NOMO-1 treated with DMSO at 0.1 percent for 48 hours (cell line): ENCODE measurements around the gene CYP17A1.
A peak's percentile ranks its signal among the peaks of the same experiment; 100 is the strongest.
"Not testable (repeated sequence)": the region's sequence is repeated elsewhere in the genome, so short reads cannot be mapped to it uniquely, and the experiment has no call there.

Experiments
- DNase-seq: peaks from one replicate; lab custom pipeline; 2025; ENCODE audit not compliant: unreplicated experiment; lab: John Stamatoyannopoulos, UW

Gene CYP17A1

DNA sequence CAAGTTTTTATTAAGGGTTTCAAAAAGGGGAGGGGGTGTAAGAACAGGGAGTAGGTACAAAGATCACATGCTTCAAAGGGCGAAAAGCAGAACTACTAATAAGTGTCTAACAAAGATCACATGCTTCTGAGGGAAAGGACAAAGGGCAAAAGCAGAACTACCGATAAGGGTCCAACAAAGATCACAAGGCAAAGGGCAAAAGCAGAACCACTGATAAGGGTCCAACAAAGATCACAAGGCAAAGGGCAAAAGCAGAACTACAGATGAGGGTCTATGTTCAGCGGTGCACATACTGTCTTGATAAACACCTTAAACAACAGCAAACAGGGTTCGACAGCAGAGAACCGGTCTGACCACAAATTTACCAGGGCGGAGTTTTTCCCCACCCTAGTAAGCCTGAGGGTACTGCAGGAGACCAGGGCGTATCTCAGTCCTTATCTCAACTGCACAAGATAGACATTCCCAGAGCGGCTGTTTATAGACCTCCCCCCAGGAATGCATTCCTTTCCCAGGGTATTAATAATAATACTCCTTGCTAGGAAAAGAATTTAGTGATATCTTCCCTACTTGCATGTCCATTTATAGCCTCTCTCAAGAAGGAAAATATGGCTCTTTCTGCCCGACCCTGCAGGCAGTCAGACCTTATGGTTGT is 1.2 kb upstream of the CYP17A1 start:
- not testable (repeated sequence) for DNase-seq

- DNase-seq = peak; percentile 72
Observed at GRCh38 chr10:102835007-102835482, 2.2 kb downstream of the CYP17A1 start.

DNA sequence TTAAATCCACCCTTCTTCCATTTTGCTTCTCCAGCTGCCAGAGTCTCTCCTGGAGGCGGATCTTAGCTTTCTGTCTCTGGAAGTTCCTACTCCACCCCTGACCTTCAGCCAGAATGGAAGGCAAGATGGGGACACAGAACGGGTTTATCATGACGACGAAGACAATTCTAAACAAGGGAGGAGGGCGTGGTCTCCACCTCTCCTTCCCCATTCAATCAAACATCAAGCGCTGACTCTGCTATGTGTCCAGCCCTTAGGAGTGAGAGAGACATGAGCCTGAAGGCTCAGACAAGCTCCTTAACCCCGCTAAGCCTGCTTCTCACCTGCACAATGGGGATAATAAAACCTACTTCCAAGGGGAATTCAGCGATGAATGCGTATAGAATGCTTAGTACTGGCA is 3.1 kb downstream of the CYP17A1 start:
- no peak for DNase-seq

GRCh38 chr10:102832987-102833386 is 4.2 kb downstream of the CYP17A1 start:
- DNase-seq = no peak

- DNase-seq = no peak
Observed at GRCh38 chr10:102832248-102832647, 5.0 kb downstream of the CYP17A1 start.

- DNase-seq = no peak
Observed at GRCh38 chr10:102831322-102832071, 5.7 kb downstream of the CYP17A1 start.

DNA sequence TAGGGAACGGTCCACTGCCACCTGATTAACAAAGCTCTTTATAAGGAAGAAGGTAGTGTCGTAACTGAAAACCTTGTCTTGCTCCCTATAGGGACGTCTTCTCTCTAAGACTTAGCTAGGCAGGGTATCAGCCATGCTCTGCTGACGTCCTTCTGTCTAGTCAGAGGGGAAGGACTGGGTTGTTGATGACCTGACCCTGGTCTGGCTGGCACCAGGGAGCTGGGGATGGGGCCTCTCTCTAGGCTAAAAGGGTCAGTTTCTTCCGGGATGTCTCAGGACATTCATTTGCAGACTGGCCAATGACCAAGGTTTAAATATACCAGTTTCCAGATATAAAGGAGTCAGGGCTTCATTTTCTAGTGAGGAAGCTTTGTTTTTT is 9.6 kb downstream of the CYP17A1 start:
- DNase-seq = no peak

DNA sequence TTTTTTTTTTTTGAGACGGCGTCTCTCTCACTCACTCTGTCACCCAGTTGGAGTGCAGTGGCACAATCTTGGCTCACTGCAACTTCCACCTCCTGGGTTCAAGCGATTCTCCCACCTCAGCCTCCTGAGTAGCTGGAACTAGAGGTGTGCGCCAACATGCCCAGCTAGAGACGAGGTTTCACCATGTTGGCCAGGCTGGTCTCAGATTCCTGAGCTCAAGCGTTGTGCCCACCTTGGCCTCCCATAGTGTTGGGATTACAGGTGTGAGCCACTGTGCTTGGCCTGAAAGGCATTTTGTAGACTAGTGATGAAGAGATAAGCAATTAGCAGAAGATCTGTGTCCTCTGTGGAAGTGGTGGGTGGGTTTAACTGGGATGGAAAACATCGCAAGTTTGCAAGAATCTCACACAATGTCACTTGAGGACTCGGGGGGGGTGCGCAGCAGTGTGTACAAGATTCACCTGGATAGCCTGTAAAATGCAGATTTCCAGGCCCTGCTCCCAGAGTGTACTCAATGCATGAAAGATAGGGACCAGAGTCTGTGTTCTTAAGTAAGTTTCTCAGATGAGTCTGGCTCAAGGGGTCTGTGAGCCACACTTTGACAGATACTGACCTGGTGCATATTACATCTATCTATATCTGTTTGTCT is 10.9 kb downstream of the CYP17A1 start:
- no peak for DNase-seq

DNA sequence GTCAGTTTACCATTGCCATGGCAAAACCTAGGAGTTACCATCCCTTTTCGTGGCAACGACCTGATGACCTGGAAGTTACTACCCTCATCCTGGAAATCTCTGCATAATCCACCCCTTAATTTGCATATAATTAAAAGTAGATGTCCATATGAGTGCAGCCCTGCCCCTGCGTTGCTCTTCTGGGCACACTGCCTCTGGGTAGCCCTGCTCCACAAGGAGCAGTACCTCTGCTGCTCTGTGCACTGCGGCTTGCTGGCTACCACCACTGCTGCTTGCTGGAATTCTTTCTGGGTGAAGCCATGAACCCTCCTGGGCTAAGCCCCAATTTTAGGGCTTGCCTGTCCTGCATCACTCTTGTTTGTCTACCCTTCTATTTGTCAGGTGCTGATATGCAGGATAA is 12.5 kb downstream of the CYP17A1 start:
- no peak for DNase-seq

GRCh38 chr10:102822222-102822621 is 15.0 kb downstream of the CYP17A1 start:
- no peak for DNase-seq

- DNase-seq = not testable (repeated sequence)
Observed at GRCh38 chr10:102820008-102820407, 17.2 kb downstream of the CYP17A1 start.

DNA sequence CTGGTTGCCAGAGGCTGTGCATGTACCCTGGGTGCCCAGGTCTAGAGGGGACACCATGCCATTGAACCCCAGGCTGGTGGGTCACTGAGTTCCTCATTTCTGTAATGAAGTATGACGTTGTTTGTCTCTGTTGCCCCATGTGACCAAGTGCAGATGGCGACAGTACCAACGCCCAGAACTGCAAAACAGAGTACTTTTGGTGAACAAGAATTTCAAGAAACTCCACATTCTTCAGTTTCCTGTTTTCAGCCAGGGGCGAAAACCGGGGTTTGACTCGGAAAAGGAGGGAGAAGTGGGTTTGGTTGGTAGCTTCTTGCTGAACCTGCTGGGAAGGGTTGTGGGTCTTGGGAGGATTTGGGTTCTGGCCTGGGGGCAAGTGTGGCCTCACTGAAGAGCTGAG is 18.2 kb downstream of the CYP17A1 start:
- peak; percentile 61 for DNase-seq

DNA sequence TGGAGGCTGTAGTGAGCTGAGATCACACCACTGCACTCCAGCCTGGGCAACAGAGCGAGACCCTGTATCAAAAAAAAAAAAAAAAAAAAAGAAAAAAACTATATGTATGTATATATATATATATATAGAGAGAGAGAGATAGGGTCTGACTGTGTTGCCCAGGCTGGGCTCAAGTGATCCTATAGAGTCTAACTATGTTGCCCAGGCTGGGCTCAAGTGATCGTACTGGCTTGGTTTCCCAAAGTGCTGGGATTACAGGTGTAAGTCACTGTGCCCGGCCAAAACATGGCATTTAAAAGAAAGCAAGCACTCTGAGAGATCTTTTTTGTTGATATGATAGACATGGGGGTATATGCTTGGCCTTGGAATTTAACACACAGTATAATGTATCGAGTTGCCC is 20.0 kb downstream of the CYP17A1 start:
- DNase-seq = no peak

- DNase-seq = peak; percentile 84
Observed at GRCh38 chr10:102815790-102816549, 21.2 kb downstream of the CYP17A1 start.

DNA sequence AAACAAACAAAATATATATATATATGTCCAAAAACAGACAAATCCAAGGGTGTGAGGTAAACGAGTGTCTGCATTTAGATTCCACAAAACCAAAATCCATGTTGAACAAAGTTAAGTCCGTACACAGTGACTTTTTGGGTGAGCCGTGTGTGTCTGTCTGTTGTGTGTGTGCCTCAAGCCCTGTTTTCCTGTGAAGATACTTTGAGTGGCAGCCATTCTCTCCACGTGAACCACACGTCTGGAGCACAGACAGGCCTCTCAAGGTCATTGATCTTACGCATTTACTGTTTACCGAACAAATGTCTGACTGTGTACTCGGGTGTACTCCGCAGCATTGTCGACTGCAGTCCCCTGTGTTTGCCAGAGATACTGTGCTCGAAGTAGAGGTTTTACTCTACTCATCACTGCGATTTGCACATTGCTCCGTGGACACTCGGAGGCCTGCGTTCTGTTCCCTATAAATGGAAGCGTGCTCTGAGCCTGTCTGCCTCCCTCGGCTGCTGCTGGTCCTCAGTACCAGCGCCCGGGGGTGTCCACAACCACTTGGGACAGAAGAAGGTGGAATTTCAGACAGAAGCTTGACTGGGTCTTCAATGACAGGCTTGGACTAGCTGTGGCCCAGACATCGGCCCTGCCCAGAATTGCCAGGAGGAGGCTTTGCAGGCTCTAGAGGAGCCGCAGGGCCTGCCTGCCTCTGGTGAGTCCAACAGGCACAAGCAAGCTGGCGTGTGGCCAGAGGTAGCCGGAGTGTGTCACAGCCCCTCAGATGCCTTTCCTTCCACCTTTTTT is 22.1 kb downstream of the CYP17A1 start:
- no peak for DNase-seq

DNA sequence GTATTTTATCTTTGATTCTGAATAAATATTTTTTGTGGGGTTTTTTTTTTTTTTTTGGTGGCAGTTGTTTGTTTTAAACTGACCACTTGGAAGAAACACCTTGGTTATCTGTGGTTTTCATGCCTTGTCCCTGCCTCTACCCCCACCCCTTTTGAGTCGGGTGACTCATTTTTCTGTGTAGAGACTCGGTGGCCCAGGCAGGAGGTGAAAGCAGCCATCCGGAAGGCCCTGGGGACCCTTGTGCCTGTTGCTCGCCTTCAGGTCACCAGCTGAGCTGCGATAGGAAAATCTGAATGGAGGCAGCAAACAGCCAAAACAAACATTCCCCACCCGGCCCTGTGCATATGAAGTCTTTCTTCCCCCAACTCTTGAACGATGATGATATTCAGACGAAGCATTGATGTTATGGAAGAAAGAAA is 22.8 kb downstream of the CYP17A1 start:
- DNase-seq = no peak

- DNase-seq = peak; percentile 37
Observed at GRCh38 chr10:102813734-102814452, 23.3 kb downstream of the CYP17A1 start.

- DNase-seq = no peak
Observed at GRCh38 chr10:102813017-102813541, 24.1 kb downstream of the CYP17A1 start.

DNA sequence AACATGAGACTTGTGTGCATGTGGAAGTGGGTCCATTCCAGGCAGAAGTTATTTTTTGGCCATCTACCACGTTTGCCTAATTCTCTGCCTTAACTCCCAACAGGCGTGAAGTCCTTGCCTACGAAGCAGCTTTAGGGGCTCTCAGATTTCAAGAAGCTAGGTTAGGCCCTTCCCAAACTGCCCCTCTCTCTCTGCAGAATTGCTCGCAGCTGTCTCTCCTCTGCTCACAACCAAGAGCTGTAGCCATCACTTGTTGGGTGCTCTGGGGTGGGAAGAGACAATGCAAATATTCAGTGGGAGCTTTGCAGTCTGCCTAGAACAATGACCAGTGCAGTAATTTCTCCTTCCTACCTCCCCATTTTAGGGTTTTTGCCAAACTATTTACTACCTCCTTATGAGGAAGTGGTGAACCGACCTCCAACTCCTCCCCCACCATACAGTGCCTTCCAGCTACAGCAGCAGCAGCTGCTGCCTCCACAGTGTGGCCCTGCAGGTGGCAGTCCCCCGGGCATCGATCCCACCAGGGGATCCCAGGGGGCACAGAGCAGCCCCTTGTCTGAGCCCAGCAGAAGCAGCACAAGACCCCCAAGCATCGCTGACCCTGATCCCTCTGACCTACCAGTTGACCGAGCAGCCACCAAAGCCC is 24.9 kb downstream of the CYP17A1 start:
- peak; percentile 87 for DNase-seq
